NCI-H69 (cell line): Measurements from ENCODE around the gene DDHD1.

Source experiments
- DNase-seq: peaks from one replicate; lab custom pipeline; 2025; lab: John Stamatoyannopoulos, UW

The DDHD1 gene

GRCh38 chr14:53034036-53034435 lies 119.1 kb downstream of the DDHD1 start:
- no peak for DNase-seq

DNA sequence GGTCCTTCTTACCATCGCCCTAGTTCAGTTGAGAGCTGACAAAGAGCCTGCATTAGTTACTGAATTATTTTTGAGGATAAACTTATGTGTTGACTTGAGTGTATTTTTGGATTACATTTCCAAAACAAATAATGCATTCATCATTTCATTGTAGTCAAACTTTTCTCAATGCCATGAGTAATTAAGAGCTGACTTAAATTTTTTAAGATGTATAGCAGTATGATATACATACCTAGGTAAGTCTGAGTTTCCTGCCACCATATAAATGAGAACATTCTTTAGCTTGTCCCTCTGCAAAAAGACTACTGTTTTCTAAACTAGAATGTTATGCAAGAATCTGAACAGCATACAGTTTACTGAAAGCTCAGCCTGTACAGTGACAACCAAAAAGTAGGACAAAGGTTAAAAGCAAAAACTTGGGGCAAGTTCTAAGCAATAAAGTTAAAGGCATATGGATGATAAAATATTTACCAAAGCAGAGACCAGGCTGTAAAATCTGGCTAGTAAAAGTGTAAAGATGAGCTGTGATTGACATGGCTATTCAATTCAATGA lies 120.2 kb downstream of the DDHD1 start:
- DNase-seq: no peak

DNA sequence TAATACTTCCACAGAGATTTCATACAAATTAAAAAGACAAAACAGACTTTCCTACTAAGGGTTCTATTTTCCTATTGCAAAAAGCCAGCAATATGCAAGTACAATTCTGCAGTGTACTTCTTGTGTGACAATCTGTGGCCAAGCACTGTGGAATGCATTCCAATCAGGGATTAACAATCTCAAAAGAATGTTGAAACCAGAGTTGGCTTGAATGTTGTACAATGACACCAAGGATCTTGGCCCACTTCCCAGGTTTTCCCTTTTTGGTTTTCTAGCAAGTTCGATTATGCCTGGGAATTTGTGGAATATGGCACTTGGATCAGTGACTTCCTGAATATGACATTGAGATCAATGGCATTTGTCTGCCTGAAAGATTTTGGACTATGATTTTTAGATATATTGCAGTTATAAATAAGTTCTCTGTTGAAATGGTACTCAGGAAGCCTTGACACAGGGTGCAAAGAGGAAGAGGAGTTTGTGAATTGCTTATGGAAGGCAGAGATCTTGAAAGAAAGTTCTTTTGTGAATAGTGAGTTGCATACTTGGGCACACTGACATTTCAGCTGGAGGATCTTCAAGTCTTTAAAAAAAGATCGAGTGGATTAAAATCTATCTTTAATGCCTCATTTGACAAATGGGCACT lies 120.8 kb downstream of the DDHD1 start:
- no peak for DNase-seq

GRCh38 chr14:53027562-53027961 lies 125.6 kb downstream of the DDHD1 start:
- DNase-seq: no peak

GRCh38 chr14:53027041-53027440 lies 126.1 kb downstream of the DDHD1 start:
- DNase-seq: no peak

GRCh38 chr14:53023325-53023724 lies 129.8 kb downstream of the DDHD1 start:
- DNase-seq: no peak

- DNase-seq: no peak
Measured at GRCh38 chr14:53022593-53022992, 130.5 kb downstream of the DDHD1 start.

GRCh38 chr14:53020193-53020932 lies 132.8 kb downstream of the DDHD1 start:
- no peak for DNase-seq

DNA sequence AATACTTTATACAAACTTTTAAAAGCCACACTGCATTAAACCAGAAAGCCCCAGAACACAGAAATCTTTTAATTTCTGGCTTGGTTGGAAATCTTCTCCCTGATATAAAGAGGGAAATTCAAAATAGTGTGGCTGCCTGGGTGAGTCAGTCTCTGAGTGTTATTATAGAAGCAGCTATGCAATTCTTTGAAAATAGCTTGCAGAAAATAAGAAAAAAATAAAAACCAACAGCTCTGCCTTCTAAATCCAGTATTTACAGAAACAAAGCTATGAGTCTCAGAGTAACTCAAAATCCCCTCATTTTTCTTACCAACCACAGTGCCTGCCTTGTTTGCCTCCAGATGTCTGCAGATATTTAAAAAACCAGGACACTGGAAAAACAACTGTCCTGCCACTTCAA lies 133.7 kb downstream of the DDHD1 start:
- DNase-seq: no peak

- DNase-seq: no peak
Measured at GRCh38 chr14:53017837-53018236, 135.3 kb downstream of the DDHD1 start.

- no peak for DNase-seq
Measured at GRCh38 chr14:53016919-53017318, 136.2 kb downstream of the DDHD1 start.

DNA sequence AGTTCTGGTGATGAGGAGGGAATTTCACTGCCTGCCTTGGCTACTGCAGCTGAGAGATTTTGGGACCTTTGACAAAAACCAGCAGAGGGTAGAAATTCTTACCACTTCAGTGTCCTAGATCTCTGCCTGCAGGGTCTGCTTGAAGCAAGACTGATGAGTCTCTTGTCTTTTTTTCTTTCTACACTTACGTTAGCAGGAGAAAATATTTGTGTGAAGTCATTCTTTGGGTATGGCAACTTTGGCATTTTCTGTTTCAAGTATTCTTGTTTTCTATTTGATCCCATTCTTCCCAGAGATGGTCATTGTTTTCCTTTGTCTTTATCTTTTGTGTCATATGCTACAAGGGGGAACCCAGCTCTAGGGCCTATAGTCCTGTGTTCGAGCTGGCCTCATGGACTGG lies 136.6 kb downstream of the DDHD1 start:
- DNase-seq: no peak

DNA sequence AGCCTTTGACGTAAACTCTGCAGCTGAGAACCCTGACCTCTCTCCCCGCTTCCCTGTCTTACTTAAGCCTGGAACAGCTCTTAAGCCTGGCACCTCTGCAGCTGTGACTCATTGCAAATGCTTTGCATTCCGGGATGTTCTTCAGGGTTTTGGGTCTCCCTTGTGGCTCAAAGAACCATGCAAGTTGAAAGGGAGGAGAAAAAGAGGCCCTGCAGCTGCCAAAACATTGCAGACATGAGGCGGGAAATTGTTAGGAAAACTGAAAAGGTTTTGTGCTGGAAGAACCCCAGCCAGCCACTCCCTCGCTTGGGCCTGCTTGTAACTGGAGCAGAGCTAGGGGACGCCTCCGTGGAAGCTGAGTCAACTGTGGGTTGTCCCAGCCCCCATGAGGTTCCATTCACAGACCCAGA lies 142.1 kb downstream of the DDHD1 start:
- DNase-seq: no peak

DNA sequence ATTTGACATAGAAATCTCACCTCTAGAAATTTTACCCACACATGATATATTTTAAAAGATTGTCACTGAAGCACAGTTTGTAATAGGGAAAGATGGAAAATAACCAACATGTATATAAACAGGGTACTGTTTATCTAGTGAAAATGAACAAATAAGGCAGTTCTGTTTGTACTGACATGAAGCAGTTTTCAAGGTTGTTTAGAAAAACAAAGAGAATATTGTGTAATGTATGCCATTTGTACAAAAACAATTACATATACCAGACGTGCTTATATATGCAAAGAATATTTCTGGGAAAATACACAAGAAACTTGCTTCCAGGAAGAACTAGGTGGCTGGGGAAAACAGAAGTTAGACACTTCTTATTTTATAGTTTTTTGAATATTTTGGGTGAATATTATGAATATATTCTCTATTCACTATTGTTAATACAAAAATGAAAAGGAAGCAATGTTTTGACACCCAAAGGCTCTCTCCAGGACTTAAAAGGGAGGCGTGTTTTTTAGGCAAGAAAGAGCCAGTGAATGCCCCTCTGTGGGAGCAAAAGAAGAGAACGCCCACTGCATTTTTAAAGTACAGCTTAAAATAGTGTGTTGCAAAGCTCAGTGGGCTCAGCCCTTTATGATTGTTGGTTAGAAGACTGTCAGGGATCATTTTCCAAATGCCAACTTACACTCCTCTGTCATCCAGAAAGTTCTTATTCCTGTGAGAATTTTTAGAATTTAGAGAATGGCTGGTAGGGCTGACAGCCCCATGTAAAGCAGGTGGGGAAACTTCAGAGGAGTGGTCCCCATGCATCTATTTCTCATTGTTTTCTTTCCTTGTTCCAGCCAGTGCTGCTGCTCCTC lies 142.7 kb downstream of the DDHD1 start:
- no peak for DNase-seq

GRCh38 chr14:53006931-53007562 lies 146.1 kb downstream of the DDHD1 start:
- DNase-seq: no peak

- no peak for DNase-seq
Measured at GRCh38 chr14:53004976-53005375, 148.1 kb downstream of the DDHD1 start.

- DNase-seq: no peak
Measured at GRCh38 chr14:53003776-53004175, 149.3 kb downstream of the DDHD1 start.

GRCh38 chr14:53002576-53002975 lies 150.5 kb downstream of the DDHD1 start:
- DNase-seq: no peak

DNA sequence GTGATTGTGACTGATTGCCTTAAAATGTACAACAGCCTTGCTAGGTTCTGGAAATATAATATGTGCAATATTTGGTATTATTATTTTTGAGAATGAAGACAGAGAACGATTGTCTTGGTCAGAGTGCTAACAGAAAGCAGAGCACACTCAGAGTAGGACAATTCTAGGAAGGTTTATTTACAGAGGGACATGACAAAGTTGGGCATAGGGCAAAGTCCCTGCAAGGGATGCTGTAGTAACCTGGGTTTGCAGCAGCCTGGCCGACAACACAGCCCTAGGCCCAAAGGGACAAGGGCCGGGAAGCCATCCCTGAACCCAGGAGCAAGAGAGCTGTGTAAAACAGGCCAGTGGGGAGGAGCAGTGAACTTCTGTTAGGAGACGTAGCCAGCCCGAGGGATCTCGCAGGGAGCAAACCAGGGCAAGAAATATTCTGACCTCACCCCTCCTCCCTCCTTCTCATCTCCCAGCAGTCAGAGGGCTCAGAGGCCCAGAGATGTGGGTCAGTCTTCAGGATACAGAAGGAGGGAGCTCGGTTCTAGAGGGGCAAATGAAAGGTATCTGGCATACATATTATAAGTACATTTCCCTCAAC lies 151.2 kb downstream of the DDHD1 start:
- no peak for DNase-seq

GRCh38 chr14:52998376-52999015 lies 154.6 kb downstream of the DDHD1 start:
- DNase-seq: no peak

DNA sequence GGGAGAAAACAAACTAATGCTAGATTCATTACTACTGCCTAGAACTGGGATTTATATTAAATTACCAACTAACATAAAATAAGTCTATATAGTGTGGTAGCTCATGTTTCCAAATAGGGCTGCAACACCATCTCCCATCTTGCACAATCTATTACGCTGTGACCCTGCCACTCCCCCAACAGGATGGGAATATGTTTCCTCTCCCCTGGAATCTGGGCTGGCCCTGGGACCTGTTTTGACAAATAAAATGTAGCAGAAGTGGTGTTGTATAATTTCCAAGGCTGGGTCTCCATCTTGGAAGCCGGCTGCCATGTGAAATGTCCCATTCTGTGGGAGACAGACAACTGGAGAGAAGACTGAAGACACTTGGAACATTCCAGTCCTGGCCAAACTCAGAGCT lies 156.6 kb downstream of the DDHD1 start:
- no peak for DNase-seq
